IPS DF 19.7 (cell line): ENCODE data around the gene FAM78B.

ENCODE experiments used
- DNase-seq: peaks from one replicate; pipeline ENCODE4 v3.0.0-alpha.2; 2013; ENCODE audit warnings: low read depth, low spot score

Gene FAM78B

GRCh38 chr1:166164995-166165660 lies 1.7 kb downstream of the FAM78B start:
- DNase-seq: no peak

GRCh38 chr1:166164646-166164994 lies 2.2 kb downstream of the FAM78B start:
- no peak for DNase-seq

- no peak for DNase-seq
Measured at GRCh38 chr1:166159656-166160055, 7.1 kb downstream of the FAM78B start.

- no peak for DNase-seq
Measured at GRCh38 chr1:166156674-166157073, 10.1 kb downstream of the FAM78B start.

- no peak for DNase-seq
Measured at GRCh38 chr1:166155108-166155507, 11.7 kb downstream of the FAM78B start.

- DNase-seq: no peak
Measured at GRCh38 chr1:166153525-166154314, 13.1 kb downstream of the FAM78B start.

- no peak for DNase-seq
Measured at GRCh38 chr1:166152978-166153377, 13.8 kb downstream of the FAM78B start.

- DNase-seq: no peak
Measured at GRCh38 chr1:166151804-166152203, 15.0 kb downstream of the FAM78B start.

GRCh38 chr1:166145499-166145898 lies 21.3 kb downstream of the FAM78B start:
- DNase-seq: no peak

- DNase-seq: no peak
Measured at GRCh38 chr1:166141969-166142368, 24.8 kb downstream of the FAM78B start.

- no peak for DNase-seq
Measured at GRCh38 chr1:166140251-166140650, 26.6 kb downstream of the FAM78B start.

- no peak for DNase-seq
Measured at GRCh38 chr1:166139735-166140134, 27.1 kb downstream of the FAM78B start.

- no peak for DNase-seq
Measured at GRCh38 chr1:166136699-166137401, 30.0 kb downstream of the FAM78B start.

- no peak for DNase-seq
Measured at GRCh38 chr1:166136222-166136621, 30.6 kb downstream of the FAM78B start.

GRCh38 chr1:166133857-166134256 lies 32.9 kb downstream of the FAM78B start:
- no peak for DNase-seq

GRCh38 chr1:166133276-166133841 lies 33.4 kb downstream of the FAM78B start:
- no peak for DNase-seq

GRCh38 chr1:166132496-166132895 lies 34.3 kb downstream of the FAM78B start:
- no peak for DNase-seq

- DNase-seq: no peak
Measured at GRCh38 chr1:166129006-166129405, 37.8 kb downstream of the FAM78B start.

GRCh38 chr1:166128195-166128594 lies 38.6 kb downstream of the FAM78B start:
- no peak for DNase-seq

GRCh38 chr1:166127003-166127402 lies 39.8 kb downstream of the FAM78B start:
- no peak for DNase-seq

GRCh38 chr1:166122873-166123466 lies 43.8 kb downstream of the FAM78B start:
- peak; percentile 33 for DNase-seq

GRCh38 chr1:166121010-166121409 lies 45.8 kb downstream of the FAM78B start:
- no peak for DNase-seq
